HFFc6 (cell line): ENCODE measurements around the gene SPATA17. TPM values are rescaled to one million over a fixed set of nuclear protein-coding genes. Genes with fewer than 3 reads are reported as not detected.

Source experiments
- DNase-seq: peaks from one replicate; pipeline ENCODE4 v3.0.0-alpha.2; 2018
- H3K27ac Mint-ChIP-seq: 2 replicates; pipeline ENCODE4 v1.8.0; 2020; ENCODE audit warnings: mild to moderate bottlenecking, mixed read lengths
- H3K27me3 Mint-ChIP-seq: 2 replicates; pipeline ENCODE4 v1.8.0; 2021; ENCODE audit warnings: mild to moderate bottlenecking, moderate library complexity, mixed read lengths; ENCODE audit not compliant: insufficient read depth
- H3K36me3 Mint-ChIP-seq: 2 replicates; pipeline ENCODE4 v1.8.0; 2021; ENCODE audit warnings: low read depth, mixed read lengths
- H3K4me1 Mint-ChIP-seq: 2 replicates; pipeline ENCODE4 v1.8.0; 2020; ENCODE audit warnings: low read depth, mixed read lengths
- H3K4me3 Mint-ChIP-seq: 2 replicates; pipeline ENCODE4 v1.8.0; 2020; ENCODE audit warnings: mild to moderate bottlenecking, moderate library complexity, mixed read lengths
- H3K9me3 Mint-ChIP-seq: 2 replicates; pipeline ENCODE4 v1.8.0; 2020; ENCODE audit warnings: mild to moderate bottlenecking, mixed read lengths
- CTCF ChIP-seq: fragments of 200-600 bp; sonication (generic); IDR thresholded peaks from 2 replicates; pipeline ENCODE4 v1.5.0; 2021; ENCODE audit warnings: antibody characterized with exemption, mild to moderate bottlenecking
- total RNA-seq, 6 experiments: library from RNA; stranded (reverse); fragmentation: NEBNext Ultra II Directional; extraction: Animal tissue kit (Norgen Biotek cat#: 25700); gene quantifications; 2 replicates in 1 of 6; 3 replicates in 5 of 6; pipeline ENCODE4 v1.2.3, GENCODE V29; 2021

SPATA17 gene
- total RNA-seq, 6 experiments from 2014 or later, result 0.18 to 0.71 (median 0.37) TPM; not detected in 1

DNA sequence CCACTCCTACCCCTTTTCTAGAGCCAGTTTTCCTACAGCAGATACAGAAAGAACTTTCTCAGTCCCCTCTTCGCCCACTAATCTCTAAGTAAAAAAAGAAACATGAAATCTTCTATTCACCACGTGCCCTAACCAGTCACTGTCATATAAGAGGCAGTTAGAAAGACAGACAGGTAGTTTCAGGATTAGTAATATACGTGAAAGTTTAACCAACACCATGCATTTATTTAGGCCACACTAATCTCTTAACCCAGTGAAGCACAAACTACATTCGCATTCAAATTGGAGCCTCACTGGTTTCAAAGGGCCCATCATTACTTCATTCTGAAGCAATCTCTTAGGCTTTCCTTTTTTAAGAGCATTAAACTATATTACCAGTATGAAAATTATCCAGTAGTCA, 10.3 kb upstream of the SPATA17 start:
- H3K27ac Mint-ChIP-seq, result no peak overlapping the region
- H3K36me3 Mint-ChIP-seq, result peaks cover 9% of the 10 kb centered on the region
- no peak for DNase-seq
- peaks cover 8% of the 10 kb centered on the region; the same call in 1 of the 2 replicates for H3K4me1 Mint-ChIP-seq
- no peaks in the 10 kb centered on the region for H3K9me3 Mint-ChIP-seq
- H3K4me3 Mint-ChIP-seq, result no peak overlapping the region
- H3K27me3 Mint-ChIP-seq, result peaks cover 2% of the 10 kb centered on the region; the same call in 1 of the 2 replicates
- TF ChIP-seq CTCF, result no peak

GRCh38 chr1:217622042-217622441, 9.1 kb upstream of the SPATA17 start:
- TF ChIP-seq CTCF, result no peak
- Mint-ChIP-seq H3K4me1 (peaks cover 8% of the 10 kb centered on the region; the same call in 1 of the 2 replicates), H3K4me3 (no peak overlapping the region), H3K27ac (no peak overlapping the region), H3K36me3 (peaks cover 9% of the 10 kb centered on the region), H3K9me3 (no peaks in the 10 kb centered on the region), H3K27me3 (peaks cover 2% of the 10 kb centered on the region; the same call in 1 of the 2 replicates)
- no peak for DNase-seq

DNA sequence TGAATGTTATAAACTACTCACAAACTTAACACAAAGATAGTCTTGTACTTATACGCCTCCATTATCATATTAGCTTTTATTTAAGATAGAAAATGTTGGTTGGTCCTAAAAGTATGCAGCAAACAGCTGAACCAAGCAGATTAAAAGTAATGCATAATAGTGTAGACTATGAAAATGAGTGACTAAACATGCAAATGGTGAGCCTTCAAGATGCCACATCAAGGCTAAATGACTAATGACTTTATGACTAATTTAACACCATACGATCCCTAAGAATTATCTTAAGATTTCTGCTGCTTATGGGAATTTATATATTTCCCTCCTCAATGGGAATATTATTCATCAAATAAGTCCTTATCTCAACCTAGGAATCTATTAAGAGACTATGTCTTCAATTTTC, 4.8 kb upstream of the SPATA17 start:
- H3K36me3 Mint-ChIP-seq, result no peaks in the 10 kb centered on the region
- H3K27ac Mint-ChIP-seq, result no peak overlapping the region
- H3K4me1 Mint-ChIP-seq, result peaks cover 33% of the 10 kb centered on the region
- TF ChIP-seq CTCF, result no peak
- H3K27me3 Mint-ChIP-seq, result no peaks in the 10 kb centered on the region
- no peak for DNase-seq
- H3K4me3 Mint-ChIP-seq, result no peak overlapping the region
- H3K9me3 Mint-ChIP-seq, result no peaks in the 10 kb centered on the region

GRCh38 chr1:217627431-217627830, 3.7 kb upstream of the SPATA17 start:
- peaks cover 38% of the 10 kb centered on the region for H3K4me1 Mint-ChIP-seq
- DNase-seq, result no peak
- TF ChIP-seq CTCF, result no peak
- no peak overlapping the region for H3K4me3 Mint-ChIP-seq
- no peaks in the 10 kb centered on the region for H3K36me3 Mint-ChIP-seq
- no peaks in the 10 kb centered on the region; the same call in 1 of the 2 replicates for H3K27me3 Mint-ChIP-seq
- no peaks in the 10 kb centered on the region for H3K9me3 Mint-ChIP-seq
- no peak overlapping the region for H3K27ac Mint-ChIP-seq

DNA sequence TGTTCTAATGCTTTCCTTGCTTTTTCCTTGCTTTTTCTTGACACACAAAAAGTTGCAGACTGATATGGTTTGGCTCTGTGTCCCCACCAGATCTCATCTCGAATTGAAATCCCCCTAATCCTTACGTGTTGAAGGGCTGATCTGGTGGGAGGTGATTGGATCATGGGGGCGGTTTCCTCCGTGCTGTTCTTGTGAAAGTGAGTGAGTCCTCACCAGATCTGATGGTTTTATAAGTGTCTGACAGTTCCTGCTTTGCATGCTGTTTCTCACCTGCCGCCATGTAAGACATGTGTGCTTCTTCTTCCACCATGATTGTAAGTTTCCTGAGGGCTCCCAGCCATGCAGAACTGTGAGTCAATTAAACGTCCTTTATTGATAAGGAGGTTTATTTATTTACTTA, 11.3 kb downstream of the SPATA17 start:
- no peaks in the 10 kb centered on the region for H3K9me3 Mint-ChIP-seq
- H3K36me3 Mint-ChIP-seq, result no peaks in the 10 kb centered on the region
- no peak for TF ChIP-seq CTCF
- H3K27ac Mint-ChIP-seq, result no peak overlapping the region
- H3K4me1 Mint-ChIP-seq, result no peaks in the 10 kb centered on the region
- no peaks in the 10 kb centered on the region; the same call in 1 of the 2 replicates for H3K27me3 Mint-ChIP-seq
- no peak for DNase-seq
- no peak overlapping the region for H3K4me3 Mint-ChIP-seq

DNA sequence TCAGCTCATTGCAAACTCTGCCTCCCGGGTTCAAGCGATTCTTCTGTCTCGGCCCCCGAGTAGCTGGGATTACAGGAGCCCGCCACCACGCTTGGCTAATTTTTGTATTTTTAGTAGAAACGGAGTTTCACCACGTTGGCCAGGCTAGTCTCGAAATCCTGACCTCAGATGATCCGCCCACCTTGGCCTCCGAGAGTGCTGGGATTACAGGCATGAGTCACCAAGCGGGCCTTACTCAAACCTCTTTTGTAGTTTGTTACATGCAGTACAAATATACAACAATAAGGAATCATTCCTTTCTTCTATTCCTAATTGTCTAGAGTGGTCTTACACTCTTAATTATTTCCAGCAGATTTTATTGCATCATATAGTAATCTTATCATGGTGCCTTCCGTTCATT, 16.6 kb downstream of the SPATA17 start:
- H3K27ac Mint-ChIP-seq, result no peak overlapping the region
- H3K4me1 Mint-ChIP-seq, result peaks cover 5% of the 10 kb centered on the region; the same call in 1 of the 2 replicates
- TF ChIP-seq CTCF, result no peak
- H3K27me3 Mint-ChIP-seq, result no peaks in the 10 kb centered on the region
- no peak for DNase-seq
- no peaks in the 10 kb centered on the region for H3K36me3 Mint-ChIP-seq
- no peaks in the 10 kb centered on the region for H3K9me3 Mint-ChIP-seq
- H3K4me3 Mint-ChIP-seq, result no peak overlapping the region
